Activated CD4-positive, alpha-beta T cell treated with anti-CD3 and anti-CD28 coated beads for 36 hours (primary cell): Measurements from ENCODE around the gene CRYBA2. TPM values are rescaled to one million over a fixed set of nuclear protein-coding genes. Genes with fewer than 3 reads are reported as not detected.

Experiments used
- ATAC-seq: fragments of 200-7000 bp; cut with Tn5 transposase; one replicate; pipeline ENCODE4 v1.10.0; 2021; ENCODE audit warnings: mild to moderate bottlenecking, moderate library complexity
- CTCF ChIA-PET: fragments of 350-600 bp; sonication (Branson Sonifier 250); formaldehyde crosslinking; loops from one replicate; lab custom pipeline; 2021; ENCODE audit warnings: antibody characterized with exemption; lab: Charles Lee
- POLR2A ChIA-PET: fragments of 350-600 bp; sonication (Branson Sonifier 250); formaldehyde crosslinking; loops from one replicate; lab custom pipeline; 2021; ENCODE audit warnings: antibody characterized with exemption, inconsistent platforms; lab: Charles Lee
- DNase-seq: peaks from one replicate; pipeline ENCODE4 v3.0.0-alpha.2; 2020
- H3K27ac Mint-ChIP-seq: one replicate; pipeline ENCODE4 v1.8.0; 2021; ENCODE audit warnings: mixed read lengths
- H3K27me3 Mint-ChIP-seq: one replicate; pipeline ENCODE4 v1.8.0; 2021; ENCODE audit warnings: mixed read lengths
- H3K36me3 Mint-ChIP-seq: one replicate; pipeline ENCODE4 v1.8.0; 2021; ENCODE audit warnings: low read depth, mixed read lengths
- H3K4me1 Mint-ChIP-seq: one replicate; pipeline ENCODE4 v1.8.0; 2021; ENCODE audit warnings: mixed read lengths
- H3K4me3 Mint-ChIP-seq: one replicate; pipeline ENCODE4 v1.8.0; 2021; ENCODE audit warnings: mild to moderate bottlenecking, moderate library complexity, mixed read lengths
- H3K9me3 Mint-ChIP-seq: one replicate; pipeline ENCODE4 v1.8.0; 2021; ENCODE audit warnings: low read depth, mixed read lengths
- intact Hi-C, 2 experiments: fragments of 100-400 bp; cut with DNase I in 1 of 2; cut with micrococcal nuclease in 1 of 2; formaldehyde crosslinking; loops; one replicate each; pipeline versions ENCODE4 v1.14.2 to v1.15.1; 2022 to 2024; cut with DNase I, micrococcal nuclease
- total RNA-seq, 2 experiments: library from RNA; stranded (reverse); gene quantifications; one replicate each; pipeline ENCODE4 v1.2.3, GENCODE V29; 2021

The CRYBA2 gene
- total RNA-seq, 2 experiments from 2014 or later: not detected

DNA sequence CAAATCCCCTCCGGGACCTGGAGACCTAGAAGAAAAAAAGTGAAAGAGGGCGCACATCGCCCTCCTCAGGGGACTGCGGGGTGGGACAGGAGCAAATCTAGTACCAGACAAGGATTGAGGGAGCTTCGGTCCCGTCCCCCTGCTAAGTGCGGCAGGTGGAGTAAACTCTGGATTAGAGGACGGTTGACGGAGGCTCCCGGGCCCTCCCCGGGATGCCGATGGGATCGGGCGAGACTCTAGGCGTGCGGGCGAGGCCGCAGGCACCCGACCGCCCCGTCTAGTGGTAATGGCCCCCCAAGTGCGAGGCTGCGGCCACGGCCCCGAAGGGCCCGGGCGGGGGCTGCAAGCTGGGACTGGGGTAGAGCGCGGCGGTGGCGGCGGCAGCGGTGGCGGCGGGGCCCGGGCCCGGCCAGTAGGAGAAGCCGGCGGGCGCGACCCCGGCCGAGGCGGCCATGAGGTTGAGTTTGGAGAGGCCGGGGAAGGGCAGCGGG lies 11.8 kb downstream of the CRYBA2 start:
- Mint-ChIP-seq H3K4me1 (peaks cover 28% of the 10 kb centered on the region), H3K9me3 (no peaks in the 10 kb centered on the region), H3K36me3 (no peaks in the 10 kb centered on the region), H3K27ac (no peak overlapping the region), H3K4me3 (peak overlapping the region; percentile 57), H3K27me3 (peaks cover 55% of the 10 kb centered on the region)
- DNase-seq (no peak), ATAC-seq (no peak)
- ChIA-PET CTCF (interaction anchor here (0.7 to 5.7 kb wide), 14 partner anchors 8 to 316 kb away, joined by 3 to 70 read pairs (median 6); no protein-coding TSS in a partner anchor), POLR2A (no interaction called here)
- intact Hi-C loops: loop anchor here (1.0 to 10.0 kb wide), 7 partner anchors 13 to 323 kb away; partner anchors contain the start of gene PTPRN (in 1 of the 2)

DNA sequence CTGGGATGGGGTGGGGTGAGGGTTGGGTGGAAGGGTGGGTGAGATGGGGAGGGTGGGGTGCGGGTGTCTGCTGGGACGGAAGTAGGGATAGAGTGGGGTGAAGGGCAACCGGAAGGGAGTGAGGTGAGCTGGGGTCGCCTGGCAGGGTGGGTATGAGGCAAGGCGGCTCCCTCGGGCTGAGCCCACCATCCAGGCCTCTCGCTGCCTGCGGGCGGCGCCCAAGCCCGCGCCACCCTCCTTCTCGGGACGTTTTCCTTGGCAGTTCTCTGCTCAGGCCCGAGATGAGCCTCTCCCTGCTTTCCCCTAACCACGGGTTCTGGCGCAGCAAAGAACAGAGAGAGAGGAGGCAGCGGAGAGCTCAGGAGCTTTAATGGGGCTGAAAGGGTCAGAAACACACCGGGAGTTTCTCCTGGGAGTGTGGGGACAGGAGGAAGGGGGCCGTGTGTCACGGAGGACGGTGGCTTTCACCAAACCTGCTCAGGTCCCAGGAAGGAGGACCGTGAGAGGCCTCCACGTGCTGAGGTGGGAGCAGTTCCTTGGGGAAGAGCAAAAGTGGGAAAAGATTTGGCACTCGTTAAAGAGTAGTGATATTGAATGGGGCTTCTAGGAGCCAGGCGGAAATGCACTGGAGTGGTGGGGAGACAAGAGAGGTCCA lies 12.4 kb downstream of the CRYBA2 start:
- no peak for DNase-seq
- no peaks in the 10 kb centered on the region for H3K36me3 Mint-ChIP-seq
- peak overlapping the region; percentile 57 for H3K4me3 Mint-ChIP-seq
- peaks cover 54% of the 10 kb centered on the region for H3K27me3 Mint-ChIP-seq
- no peak for ATAC-seq
- peaks cover 28% of the 10 kb centered on the region for H3K4me1 Mint-ChIP-seq
- POLR2A ChIA-PET: no interaction called here
- intact Hi-C loops: loop anchor here (1.0 to 10.0 kb wide), 12 partner anchors 14 to 324 kb away; partner anchors contain the start of genes CDK5R2 (in 1 of the 2) and PTPRN (in 1 of the 2)
- no peak overlapping the region for H3K27ac Mint-ChIP-seq
- H3K9me3 Mint-ChIP-seq: no peaks in the 10 kb centered on the region
- CTCF ChIA-PET: interaction anchor here (0.6 to 5.7 kb wide), 61 partner anchors 9 to 709 kb away, joined by 3 to 70 read pairs (median 4); partner anchors contain the start of genes CNPPD1, CYP27A1 and NHEJ1

DNA sequence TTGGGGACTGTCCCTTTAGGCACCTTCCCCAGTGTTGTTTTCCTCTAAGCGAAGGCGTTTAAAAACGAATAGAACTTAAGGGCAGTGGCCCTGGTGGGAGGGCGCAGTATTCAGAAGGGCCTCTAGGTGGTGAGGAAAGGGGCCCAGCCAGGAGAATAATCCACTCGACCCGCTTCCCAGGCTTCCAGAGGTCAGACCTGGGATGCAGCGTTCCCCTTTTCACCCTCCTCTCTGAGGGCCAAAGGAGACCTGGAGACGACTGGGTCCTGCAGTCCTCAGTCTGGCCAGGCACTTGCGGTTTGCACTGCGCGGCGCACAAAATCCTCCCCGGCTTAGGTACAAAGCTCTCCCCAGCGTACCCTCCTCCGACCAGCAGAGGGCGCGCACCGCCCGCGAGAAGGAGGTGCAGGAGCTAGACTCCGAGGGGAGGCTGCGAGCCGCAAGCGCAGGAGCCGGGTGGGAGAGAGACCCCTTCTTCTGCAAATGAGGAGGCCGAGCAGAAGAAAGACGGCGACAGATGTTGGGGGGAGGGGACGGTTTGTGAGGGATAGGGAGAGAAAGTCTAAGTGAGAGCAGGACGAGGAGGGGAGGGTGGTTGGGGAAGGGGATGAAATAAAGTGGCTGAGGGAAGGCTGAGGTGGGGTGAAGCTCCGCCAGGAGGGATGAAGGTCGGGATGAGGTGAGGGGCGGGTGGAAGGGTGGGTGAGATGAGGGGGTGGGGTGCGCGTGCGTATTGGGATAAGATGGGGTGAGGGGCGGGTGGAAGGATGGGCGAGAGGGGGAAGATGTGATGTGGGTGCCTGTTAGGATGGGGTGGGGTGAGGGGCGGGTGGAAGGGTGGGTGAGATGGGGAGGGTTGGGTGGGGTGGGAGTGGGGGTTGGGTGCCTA lies 13.1 kb downstream of the CRYBA2 start:
- Mint-ChIP-seq H3K4me3 (peak overlapping the region; percentile 43), H3K27me3 (peaks cover 56% of the 10 kb centered on the region), H3K36me3 (no peaks in the 10 kb centered on the region), H3K4me1 (peaks cover 28% of the 10 kb centered on the region), H3K27ac (no peak overlapping the region), H3K9me3 (no peaks in the 10 kb centered on the region)
- ChIA-PET CTCF (interaction anchor here (0.6 to 5.7 kb wide), 66 partner anchors 10 to 710 kb away, joined by 3 to 70 read pairs (median 4); partner anchors contain the start of genes CNPPD1, CYP27A1, NHEJ1 and WNT6), POLR2A (interaction anchor here (0.7 kb wide), 1 partner anchor 38 kb away, joined by 5 read pairs; no protein-coding TSS in a partner anchor)
- ATAC-seq: peak; percentile 90
- intact Hi-C loops: loop anchor here (1.0 to 10.0 kb wide), 12 partner anchors 15 to 325 kb away; partner anchors contain the start of genes CDK5R2 (in 1 of the 2) and PTPRN (in 1 of the 2)
- peak; percentile 93 for DNase-seq

DNA sequence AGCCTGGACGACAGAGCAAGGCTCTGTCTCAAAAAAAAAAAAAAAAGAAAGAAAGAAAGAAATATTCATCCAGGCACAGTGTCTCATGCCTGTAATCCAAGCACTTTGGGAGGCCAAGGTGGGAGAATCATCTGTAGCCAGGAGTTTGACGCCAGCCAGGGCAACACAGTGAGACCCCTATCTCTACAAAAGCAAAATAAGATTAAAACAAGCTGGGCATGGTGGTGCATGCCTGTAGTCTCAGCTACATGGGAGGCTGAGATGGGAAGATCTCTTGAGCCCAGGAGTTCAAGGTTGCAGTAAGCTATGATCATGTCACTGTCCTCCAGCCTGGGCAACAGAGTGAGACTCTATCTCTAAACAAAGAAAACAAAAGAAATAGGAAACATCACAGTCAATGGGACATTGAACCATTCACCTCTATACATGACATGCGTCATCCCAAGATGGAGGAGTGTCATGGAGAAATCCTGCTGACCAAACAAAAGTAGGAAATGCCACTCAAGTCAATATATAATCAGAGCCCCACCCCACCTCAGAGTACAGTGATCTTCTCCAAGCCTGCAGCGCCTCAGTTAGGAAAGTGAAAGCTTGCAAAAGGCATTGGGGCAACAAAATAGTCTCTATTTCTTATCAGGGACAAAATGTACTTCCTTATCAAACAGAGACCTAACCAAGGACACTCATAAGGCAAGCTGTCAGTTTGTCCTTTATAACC lies 18.0 kb downstream of the CRYBA2 start:
- ATAC-seq (no peak), DNase-seq (no peak)
- H3K9me3 Mint-ChIP-seq: no peaks in the 10 kb centered on the region
- H3K36me3 Mint-ChIP-seq: no peaks in the 10 kb centered on the region
- no peak overlapping the region for H3K27ac Mint-ChIP-seq
- CTCF ChIA-PET: interaction anchor here (0.6 to 1.3 kb wide), 11 partner anchors 14 to 718 kb away, joined by 3 to 6 read pairs (median 4); no protein-coding TSS in a partner anchor
- peaks cover 6% of the 10 kb centered on the region for H3K4me1 Mint-ChIP-seq
- POLR2A ChIA-PET: no interaction called here
- intact Hi-C loops: no loop called here
- no peak overlapping the region for H3K4me3 Mint-ChIP-seq
- peaks cover 49% of the 10 kb centered on the region for H3K27me3 Mint-ChIP-seq

DNA sequence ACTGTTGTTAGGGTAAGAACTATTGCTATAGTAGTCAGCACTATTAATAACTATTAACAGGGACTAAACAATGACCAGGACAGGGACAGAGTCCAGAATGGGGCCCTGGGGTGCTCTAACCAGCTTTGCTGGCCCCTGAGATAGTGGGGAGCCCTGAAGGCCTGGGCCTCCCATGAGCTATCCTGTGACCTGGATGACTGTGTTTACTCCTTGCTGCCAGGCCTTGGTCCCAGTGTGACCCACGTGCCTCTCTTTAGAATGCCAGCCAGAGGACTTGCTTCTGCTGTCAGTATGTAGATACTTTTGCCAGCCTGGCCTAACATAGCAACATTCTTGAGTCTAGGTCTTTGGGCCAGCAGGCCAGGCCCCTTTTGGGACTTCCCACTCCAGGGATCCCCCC lies 22.3 kb downstream of the CRYBA2 start:
- intact Hi-C loops: no loop called here
- Mint-ChIP-seq H3K36me3 (no peaks in the 10 kb centered on the region), H3K4me1 (no peaks in the 10 kb centered on the region), H3K27me3 (peaks cover 46% of the 10 kb centered on the region), H3K9me3 (no peaks in the 10 kb centered on the region), H3K27ac (no peak overlapping the region), H3K4me3 (no peak overlapping the region)
- no peak for DNase-seq
- ChIA-PET POLR2A (no interaction called here), CTCF (interaction anchor here (0.7 kb wide), 1 partner anchor 37 kb away, joined by 3 read pairs; no protein-coding TSS in a partner anchor)
- no peak for ATAC-seq

- ATAC-seq (no peak), DNase-seq (no peak)
- Mint-ChIP-seq H3K27ac (no peak overlapping the region), H3K9me3 (no peaks in the 10 kb centered on the region), H3K27me3 (peaks cover 55% of the 10 kb centered on the region), H3K4me3 (no peak overlapping the region), H3K36me3 (no peaks in the 10 kb centered on the region), H3K4me1 (peaks cover 9% of the 10 kb centered on the region)
- ChIA-PET POLR2A (no interaction called here), CTCF (interaction anchor here (0.7 to 1.7 kb wide), 3 partner anchors 16 to 117 kb away, joined by 3 to 10 read pairs (median 3); no protein-coding TSS in a partner anchor)
- intact Hi-C loops: loop anchor here in 1 of 2 experiments (5.0 kb wide), 1 partner anchor 343 kb away; the partner anchor contains the start of gene PTPRN
Observed at GRCh38 chr2:218964041-218964771, 29.0 kb downstream of the CRYBA2 start.

- Mint-ChIP-seq H3K36me3 (no peaks in the 10 kb centered on the region), H3K9me3 (no peaks in the 10 kb centered on the region), H3K4me1 (peaks cover 11% of the 10 kb centered on the region), H3K4me3 (no peak overlapping the region), H3K27ac (no peak overlapping the region), H3K27me3 (peaks cover 58% of the 10 kb centered on the region)
- DNase-seq (no peak), ATAC-seq (no peak)
- ChIA-PET CTCF (interaction anchor here (0.7 to 1.7 kb wide), 2 partner anchors 17 to 116 kb away, joined by 3 to 10 read pairs; no protein-coding TSS in a partner anchor), POLR2A (no interaction called here)
- intact Hi-C loops: loop anchor here in 1 of 2 experiments (2.0 to 5.0 kb wide), 2 partner anchors 33 to 344 kb away; partner anchors contain the start of gene PTPRN
Observed at GRCh38 chr2:218963601-218964000, 29.6 kb downstream of the CRYBA2 start.

DNA sequence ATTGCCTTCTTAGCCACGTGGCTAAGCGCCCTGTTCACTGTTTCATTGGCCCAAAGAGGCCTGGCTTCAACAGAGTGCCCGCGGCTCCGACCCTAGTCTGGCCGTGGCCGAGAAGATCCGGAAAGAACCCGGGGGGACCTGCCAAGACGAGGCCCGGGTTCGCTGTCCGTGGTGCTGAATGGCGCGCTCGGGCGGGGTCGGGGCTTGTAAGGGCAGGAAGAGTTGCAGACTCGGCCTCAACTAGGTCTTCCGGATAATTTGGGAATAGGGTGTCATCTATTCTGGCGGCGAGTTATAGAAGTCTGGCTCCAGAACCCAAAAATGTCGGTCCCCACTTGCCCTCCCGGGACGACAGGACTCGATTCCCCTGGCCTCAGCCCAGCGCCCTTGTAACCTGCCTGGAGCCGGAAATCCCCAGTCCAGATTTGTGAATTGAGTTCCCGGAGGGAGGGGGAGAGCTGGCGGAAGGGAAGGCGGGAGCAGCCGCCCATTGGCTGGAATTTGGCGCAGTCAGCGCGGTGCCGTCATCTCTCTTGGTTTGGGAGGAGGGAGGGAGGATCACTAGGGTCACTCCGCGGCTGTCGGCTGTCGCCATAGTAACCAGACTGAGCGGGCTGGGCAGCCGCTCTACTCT lies 30.2 kb downstream of the CRYBA2 start:
- Mint-ChIP-seq H3K36me3 (no peaks in the 10 kb centered on the region), H3K27me3 (peaks cover 62% of the 10 kb centered on the region), H3K9me3 (no peaks in the 10 kb centered on the region), H3K4me3 (no peak overlapping the region), H3K27ac (no peak overlapping the region), H3K4me1 (peaks cover 11% of the 10 kb centered on the region)
- intact Hi-C loops: loop anchor here in 1 of 2 experiments (2.0 to 5.0 kb wide), 2 partner anchors 34 to 344 kb away; partner anchors contain the start of gene PTPRN
- POLR2A ChIA-PET: interaction anchor here (0.6 kb wide), 1 partner anchor 92 kb away, joined by 3 read pairs; no protein-coding TSS in a partner anchor
- CTCF ChIA-PET: interaction anchor here (1.1 to 1.2 kb wide), 2 partner anchors 14 to 65 kb away, joined by 4 to 5 read pairs; no protein-coding TSS in a partner anchor
- DNase-seq (peak; percentile 81), ATAC-seq (no peak)
